Dendritic cell treated with granulocyte-macrophage colony-stimulating factor and Interleukin-4, amounts not matched to agents 40 ng/mL and 50 ng/mL, for 4 days (primary cell): Measurements from ENCODE around the gene SELENOF.
"Not testable (repeated sequence)": the region's sequence is repeated elsewhere in the genome, so short reads cannot be mapped to it uniquely, and the experiment has no call there.

Source experiments
- H3K27ac Mint-ChIP-seq: one replicate; pipeline ENCODE4 v1.8.0; 2022; ENCODE audit warnings: mild to moderate bottlenecking, mixed read lengths
- H3K27me3 Mint-ChIP-seq: one replicate; pipeline ENCODE4 v1.8.0; 2022; ENCODE audit warnings: mild to moderate bottlenecking, mixed read lengths
- H3K36me3 Mint-ChIP-seq: one replicate; pipeline ENCODE4 v1.8.0; 2022; ENCODE audit warnings: low read depth, mixed read lengths
- H3K4me1 Mint-ChIP-seq: one replicate; pipeline ENCODE4 v1.8.0; 2022; ENCODE audit warnings: low read depth, mixed read lengths
- H3K4me3 Mint-ChIP-seq: one replicate; pipeline ENCODE4 v1.8.0; 2022; ENCODE audit warnings: mild to moderate bottlenecking, moderate library complexity, mixed read lengths
- H3K9me3 Mint-ChIP-seq: one replicate; pipeline ENCODE4 v1.8.0; 2022; ENCODE audit warnings: mixed read lengths
- intact Hi-C: fragments of 100-400 bp; cut with micrococcal nuclease; formaldehyde crosslinking; loops from one replicate; pipeline ENCODE4 v1.15.0; 2022

Gene SELENOF

GRCh38 chr1:86906419-86906818 is 7.5 kb downstream of the SELENOF start:
- intact Hi-C loops: no loop called here
- Mint-ChIP-seq H3K9me3 (no peaks in the 10 kb centered on the region), H3K36me3 (peaks cover 42% of the 10 kb centered on the region), H3K4me3 (no peak overlapping the region), H3K4me1 (peaks cover 25% of the 10 kb centered on the region), H3K27me3 (no peaks in the 10 kb centered on the region), H3K27ac (no peak overlapping the region)

- Mint-ChIP-seq H3K36me3 (peaks cover 43% of the 10 kb centered on the region), H3K4me1 (peaks cover 20% of the 10 kb centered on the region), H3K4me3 (no peak overlapping the region), H3K27me3 (no peaks in the 10 kb centered on the region), H3K27ac (no peak overlapping the region), H3K9me3 (no peaks in the 10 kb centered on the region)
- intact Hi-C loops: no loop called here
Measured at GRCh38 chr1:86905875-86906274, 8.1 kb downstream of the SELENOF start.

GRCh38 chr1:86899401-86899800 is 14.5 kb downstream of the SELENOF start:
- H3K9me3 Mint-ChIP-seq, intact Hi-C loops, H3K27ac Mint-ChIP-seq, H3K4me3 Mint-ChIP-seq, H3K4me1 Mint-ChIP-seq, H3K27me3 Mint-ChIP-seq: not testable (repeated sequence)
- peaks cover 59% of the 10 kb centered on the region for H3K36me3 Mint-ChIP-seq

- Mint-ChIP-seq H3K9me3 (no peaks in the 10 kb centered on the region), H3K27ac (no peak overlapping the region), H3K4me3 (no peak overlapping the region), H3K36me3 (peaks cover 20% of the 10 kb centered on the region), H3K27me3 (no peaks in the 10 kb centered on the region), H3K4me1 (peaks cover 20% of the 10 kb centered on the region)
- intact Hi-C loops: no loop called here
Measured at GRCh38 chr1:86888327-86888726, 25.6 kb downstream of the SELENOF start.

GRCh38 chr1:86887479-86888162 is 26.3 kb downstream of the SELENOF start:
- peaks cover 20% of the 10 kb centered on the region for H3K36me3 Mint-ChIP-seq
- H3K4me3 Mint-ChIP-seq: no peak overlapping the region
- H3K9me3 Mint-ChIP-seq: no peaks in the 10 kb centered on the region
- no peak overlapping the region for H3K27ac Mint-ChIP-seq
- no peaks in the 10 kb centered on the region for H3K27me3 Mint-ChIP-seq
- H3K4me1 Mint-ChIP-seq: peaks cover 20% of the 10 kb centered on the region
- intact Hi-C loops: no loop called here

- intact Hi-C loops: no loop called here
- Mint-ChIP-seq H3K36me3 (peaks cover 61% of the 10 kb centered on the region), H3K27ac (no peak overlapping the region), H3K4me3 (no peak overlapping the region), H3K9me3 (no peaks in the 10 kb centered on the region), H3K4me1 (no peaks in the 10 kb centered on the region), H3K27me3 (no peaks in the 10 kb centered on the region)
Measured at GRCh38 chr1:86875722-86876121, 38.2 kb downstream of the SELENOF start.

GRCh38 chr1:86872086-86872485 is 41.8 kb downstream of the SELENOF start:
- Mint-ChIP-seq H3K9me3 (no peaks in the 10 kb centered on the region), H3K27ac (no peak overlapping the region), H3K4me1 (peaks cover 8% of the 10 kb centered on the region), H3K36me3 (peaks cover 50% of the 10 kb centered on the region), H3K4me3 (no peak overlapping the region), H3K27me3 (no peaks in the 10 kb centered on the region)
- intact Hi-C loops: no loop called here

GRCh38 chr1:86871001-86871400 is 42.9 kb downstream of the SELENOF start:
- Mint-ChIP-seq H3K27ac (no peak overlapping the region), H3K9me3 (no peaks in the 10 kb centered on the region), H3K36me3 (peaks cover 46% of the 10 kb centered on the region), H3K27me3 (no peaks in the 10 kb centered on the region), H3K4me1 (peaks cover 8% of the 10 kb centered on the region), H3K4me3 (no peak overlapping the region)
- intact Hi-C loops: no loop called here

GRCh38 chr1:86868477-86868876 is 45.4 kb downstream of the SELENOF start:
- Mint-ChIP-seq H3K27me3 (no peaks in the 10 kb centered on the region), H3K27ac (no peak overlapping the region), H3K36me3 (peaks cover 40% of the 10 kb centered on the region), H3K4me1 (peaks cover 8% of the 10 kb centered on the region), H3K9me3 (no peaks in the 10 kb centered on the region), H3K4me3 (no peak overlapping the region)
- intact Hi-C loops: no loop called here

- H3K4me1 Mint-ChIP-seq, H3K4me3 Mint-ChIP-seq, H3K27ac Mint-ChIP-seq, H3K27me3 Mint-ChIP-seq, intact Hi-C loops, H3K9me3 Mint-ChIP-seq: not testable (repeated sequence)
- peaks cover 36% of the 10 kb centered on the region for H3K36me3 Mint-ChIP-seq
Measured at GRCh38 chr1:86867278-86867677, 46.6 kb downstream of the SELENOF start.

- no peak overlapping the region for H3K27ac Mint-ChIP-seq
- H3K4me1 Mint-ChIP-seq: peaks cover 8% of the 10 kb centered on the region
- H3K4me3 Mint-ChIP-seq: no peak overlapping the region
- H3K9me3 Mint-ChIP-seq: no peaks in the 10 kb centered on the region
- no peaks in the 10 kb centered on the region for H3K27me3 Mint-ChIP-seq
- peaks cover 33% of the 10 kb centered on the region for H3K36me3 Mint-ChIP-seq
- intact Hi-C loops: no loop called here
Measured at GRCh38 chr1:86866665-86867064, 47.3 kb downstream of the SELENOF start.

GRCh38 chr1:86865973-86866637 is 47.8 kb downstream of the SELENOF start:
- Mint-ChIP-seq H3K9me3 (no peaks in the 10 kb centered on the region), H3K36me3 (peaks cover 39% of the 10 kb centered on the region), H3K27me3 (no peaks in the 10 kb centered on the region), H3K27ac (no peak overlapping the region), H3K4me3 (no peak overlapping the region), H3K4me1 (peaks cover 8% of the 10 kb centered on the region)
- intact Hi-C loops: no loop called here

GRCh38 chr1:86862920-86863319 is 51.0 kb downstream of the SELENOF start:
- no peak overlapping the region for H3K4me3 Mint-ChIP-seq
- intact Hi-C loops: no loop called here
- no peaks in the 10 kb centered on the region for H3K4me1 Mint-ChIP-seq
- H3K36me3 Mint-ChIP-seq: peaks cover 39% of the 10 kb centered on the region
- H3K9me3 Mint-ChIP-seq: no peaks in the 10 kb centered on the region
- no peaks in the 10 kb centered on the region for H3K27me3 Mint-ChIP-seq
- no peak overlapping the region for H3K27ac Mint-ChIP-seq

- Mint-ChIP-seq H3K4me3 (no peak overlapping the region), H3K36me3 (peaks cover 32% of the 10 kb centered on the region), H3K4me1 (no peaks in the 10 kb centered on the region), H3K9me3 (no peaks in the 10 kb centered on the region), H3K27ac (no peak overlapping the region), H3K27me3 (no peaks in the 10 kb centered on the region)
- intact Hi-C loops: no loop called here
Measured at GRCh38 chr1:86861424-86861823, 52.5 kb downstream of the SELENOF start.

- Mint-ChIP-seq H3K27ac (no peak overlapping the region), H3K27me3 (no peaks in the 10 kb centered on the region), H3K4me3 (no peak overlapping the region), H3K36me3 (peaks cover 23% of the 10 kb centered on the region), H3K9me3 (no peaks in the 10 kb centered on the region), H3K4me1 (no peaks in the 10 kb centered on the region)
- intact Hi-C loops: no loop called here
Measured at GRCh38 chr1:86860424-86860823, 53.5 kb downstream of the SELENOF start.
